ENCODE measurements around the gene SUMF1.

- TF ChIP-seq YY1 (IDR thresholded peaks at IDR 0.05; ENCODE audit: insufficient read depth, insufficient read length) (no peak), ZNF274 (IDR thresholded peaks at IDR 0.05; ENCODE audit: low read depth, low read length) (no peak), SUZ12 (IDR thresholded peaks at IDR 0.05; ENCODE audit: extremely low read depth, insufficient read depth, insufficient read length) (no peak)
Observed at GRCh38 chr3:4313606-4314293, 153.3 kb downstream of the SUMF1 start.

All from NT2/D1 (cell line).